GM12873 (cell line): ENCODE data around the gene PDZRN3.

Source experiments
- CTCF ChIP-seq: IDR thresholded peaks from 2 replicates; pipeline ENCODE4 v1.5.1; 2012; ENCODE audit warnings: low read depth, mild to moderate bottlenecking, moderate library complexity, low read length, control low read depth; ENCODE audit not compliant: insufficient read depth; ENCODE audit errors: missing control alignments

Gene PDZRN3

GRCh38 chr3:73580343-73580742 is 44.4 kb downstream of the PDZRN3 start:
- TF ChIP-seq CTCF, result no peak

- TF ChIP-seq CTCF, result no peak
Observed at GRCh38 chr3:73577704-73578103, 47.0 kb downstream of the PDZRN3 start.

GRCh38 chr3:73576999-73577461 is 47.7 kb downstream of the PDZRN3 start:
- TF ChIP-seq CTCF, result no peak

- no peak for TF ChIP-seq CTCF
Observed at GRCh38 chr3:73575953-73576352, 48.8 kb downstream of the PDZRN3 start.

GRCh38 chr3:73575519-73575918 is 49.2 kb downstream of the PDZRN3 start:
- no peak for TF ChIP-seq CTCF

GRCh38 chr3:73573204-73573603 is 51.5 kb downstream of the PDZRN3 start:
- TF ChIP-seq CTCF, result no peak

- TF ChIP-seq CTCF, result no peak
Observed at GRCh38 chr3:73572368-73572767, 52.4 kb downstream of the PDZRN3 start.
